Heart left ventricle (tissue), 13 donors: Measurements from ENCODE around the gene LSP1.

Source experiments
- CTCF ChIP-seq, 12 donors: fragments of 200-600 bp; sonication (generic) in 4 of 12; IDR thresholded peaks; one replicate each; pipeline versions ENCODE4 v1.5.0 to v1.8.0; 2018 to 2022; ENCODE audit warnings: antibody characterized with exemption in 12 of 12, mild to moderate bottlenecking in 5 of 12
- POLR2A ChIP-seq, 2 donors: fragments of 450-650 bp; IDR thresholded peaks; one replicate each; pipeline ENCODE4 v1.6.1; 2017; ENCODE audit warnings: antibody characterized with exemption in 2 of 2, mild to moderate bottlenecking in 2 of 2, moderate library complexity in 2 of 2
- donor health status: ischemic (EF 13 %, LVEDD 7.1; RV severe dilation, severe dysfunction).
- donor health status: DM: no; HTN: yes; CAD: no.
- donor health status: DM: no; HTN: no; CAD: no.
- donor health status: ischemic (EF 25% LVEDD 6.9; RV normal size, moderate dysfunction).
- donor health status: ischemic (EF 25% LVEDD 5.7; RV mildly dilated, moderate dysfunction).
- donor health status: ischemic (EF 35%, LVEDD 5.7; RV mildly dilated, moderate dysfunction).
- donor health status: nonischemic (EF 11% LVEDD 7.7; RV severe dilation, severe dysfunction).
- donor health status: DM: yes; HTN: yes; CAD: no.
- donor health status: PGD.
- donor health status: ischemic (EF 29% LVEDD 5.4; RV normal size, mild dysfunction).
- donor health status: nonischemic (EF 23%, LVEDD 6.1; RV moderate dilation, normal function).

DNA sequence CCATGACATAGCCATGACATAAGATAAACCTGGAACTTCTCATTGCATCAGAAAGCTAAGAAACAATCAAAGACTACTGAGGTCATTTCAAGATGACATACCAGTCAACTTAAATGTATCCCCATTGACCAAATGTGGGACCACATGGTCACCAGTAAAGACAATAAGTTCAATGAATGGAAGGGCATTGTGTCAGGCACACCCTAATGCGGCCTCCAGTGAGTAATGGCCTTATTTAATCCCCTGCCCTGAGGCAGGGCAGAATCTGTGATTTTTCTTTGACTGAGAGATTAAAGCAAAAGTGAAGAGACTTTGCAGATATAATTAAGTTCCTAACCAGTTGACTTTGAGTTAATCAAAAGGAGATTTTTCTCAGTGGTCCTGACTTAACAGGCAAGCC lies 35.4 kb upstream of the LSP1 start:
- TF ChIP-seq CTCF (IDR thresholded peaks at IDR 0.05) (no peak), POLR2A (IDR thresholded peaks at IDR 0.05) (no peak)
